Epidermal melanocyte (primary cell): Measurements from ENCODE around the gene DENND6B.

Source experiments
- DNase-seq: peaks from one replicate; pipeline ENCODE4 v3.0.0; 2011; ENCODE audit warnings: low spot score; ENCODE audit not compliant: insufficient read length

Gene DENND6B

DNA sequence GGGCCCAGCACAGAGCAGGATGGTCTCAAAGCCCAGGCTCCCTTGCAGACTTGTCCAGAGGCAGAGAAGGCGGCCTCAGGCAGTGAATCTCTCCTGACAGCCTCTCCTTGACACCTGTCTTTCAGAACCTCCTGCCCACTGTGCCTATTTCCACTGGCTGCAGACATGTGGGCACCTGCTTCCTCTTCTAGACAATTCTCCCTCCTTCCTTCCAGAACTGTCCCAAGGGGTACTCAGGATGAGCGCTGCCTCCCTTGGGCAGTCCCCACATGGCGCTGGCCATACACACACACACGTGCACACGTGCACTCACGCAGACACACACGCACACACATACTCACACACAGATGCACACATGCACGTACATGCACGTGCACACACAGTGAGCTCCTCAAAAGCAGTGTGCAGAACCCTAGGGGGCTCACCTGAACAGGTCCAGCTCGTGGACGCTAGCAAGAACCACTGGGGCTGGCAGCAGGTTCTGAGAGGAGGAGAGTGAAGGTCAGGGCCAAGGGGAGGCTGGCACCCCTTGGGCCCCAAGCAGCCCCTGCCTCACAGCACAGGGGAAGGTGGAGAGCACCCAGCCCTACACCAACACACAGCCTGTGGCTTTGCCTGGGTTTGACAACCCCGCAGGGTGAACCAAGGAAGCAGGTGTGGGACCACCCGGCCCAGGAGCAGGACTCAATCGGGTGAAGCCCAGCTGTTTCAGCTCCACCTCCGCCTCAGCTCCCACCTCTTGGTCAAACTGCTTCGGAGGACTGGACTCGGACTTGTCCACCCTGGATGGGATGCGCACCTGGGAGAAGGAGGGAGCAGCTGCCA lies 11.3 kb downstream of the DENND6B start:
- no peak for DNase-seq

DNA sequence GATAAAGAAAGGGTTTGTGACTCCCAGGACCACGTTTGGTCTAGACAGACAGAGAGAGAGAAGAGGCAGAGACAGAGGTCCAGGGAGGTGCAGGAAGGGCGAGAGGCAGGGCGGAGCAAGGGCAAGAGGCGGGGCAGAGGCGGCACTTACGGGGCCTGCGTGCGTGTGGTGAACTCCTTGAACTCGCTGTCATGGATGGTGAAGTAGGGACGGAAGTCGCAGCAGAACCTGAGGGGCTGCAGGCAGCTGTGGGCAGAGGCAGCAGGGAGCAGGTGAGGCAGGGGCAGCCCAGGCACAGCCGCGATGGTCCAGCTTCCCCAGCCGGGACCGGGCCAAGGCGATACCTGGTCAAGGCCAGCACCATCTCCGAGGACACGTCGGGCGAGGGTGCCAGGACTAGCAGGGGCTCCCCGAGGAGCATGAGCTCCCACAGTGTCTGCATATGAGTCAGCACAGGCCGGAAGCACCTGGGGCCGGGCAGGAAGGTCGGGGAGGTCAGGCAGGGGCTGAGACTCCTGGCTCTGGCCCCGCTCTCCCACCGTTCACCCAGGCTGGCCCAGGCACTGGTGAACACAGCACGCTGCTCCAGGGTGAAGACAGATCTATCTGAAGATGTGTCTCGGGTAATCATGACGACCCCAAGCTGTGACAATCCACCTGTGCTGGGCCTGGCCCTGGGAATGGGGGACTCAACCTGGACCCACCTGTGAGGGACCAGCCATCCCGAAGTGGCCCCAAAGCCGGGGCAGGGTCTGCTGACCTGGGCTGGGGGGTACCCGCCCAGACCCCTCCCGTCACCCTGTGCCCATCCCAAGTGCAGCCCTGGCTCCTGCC lies 12.1 kb downstream of the DENND6B start:
- no peak for DNase-seq

DNA sequence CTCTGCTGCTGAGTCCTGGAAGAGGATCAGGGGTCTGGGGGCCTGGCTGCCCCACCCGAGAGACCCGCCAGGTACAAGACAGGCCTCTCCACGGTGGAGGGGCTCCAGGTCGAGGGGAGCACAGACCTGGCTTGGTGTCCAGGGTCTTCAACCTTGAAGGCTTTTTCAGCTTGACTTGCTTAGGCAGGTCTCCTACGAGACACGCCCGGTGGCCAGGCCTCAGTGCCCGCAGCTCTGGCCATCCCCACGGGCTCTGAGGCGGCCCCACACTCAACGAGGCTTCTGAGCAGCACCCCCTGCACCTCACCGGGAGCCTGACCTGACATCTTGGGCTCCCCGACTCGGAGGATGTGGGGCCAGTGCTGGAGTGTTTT lies 12.7 kb downstream of the DENND6B start:
- no peak for DNase-seq

DNA sequence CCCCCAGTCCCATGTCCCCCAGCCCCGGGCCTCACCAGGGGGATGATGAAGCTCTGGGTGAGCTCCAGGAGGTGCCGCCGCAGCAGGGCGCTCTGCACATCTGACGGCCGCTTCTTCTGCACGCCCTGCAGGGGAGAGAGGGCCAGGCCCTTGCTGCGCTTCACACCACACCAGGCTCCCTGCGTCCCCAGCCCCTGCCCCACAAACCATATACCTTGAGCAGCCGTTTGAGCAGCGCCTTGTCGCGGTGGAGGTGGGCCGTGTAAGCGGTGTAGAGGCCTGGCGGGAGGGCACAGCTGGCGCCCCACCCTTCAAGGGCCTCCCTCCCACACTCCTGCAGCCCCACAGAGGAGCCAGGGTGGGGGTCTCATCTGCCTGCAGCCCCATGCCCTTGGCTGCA lies 13.2 kb downstream of the DENND6B start:
- no peak for DNase-seq

DNA sequence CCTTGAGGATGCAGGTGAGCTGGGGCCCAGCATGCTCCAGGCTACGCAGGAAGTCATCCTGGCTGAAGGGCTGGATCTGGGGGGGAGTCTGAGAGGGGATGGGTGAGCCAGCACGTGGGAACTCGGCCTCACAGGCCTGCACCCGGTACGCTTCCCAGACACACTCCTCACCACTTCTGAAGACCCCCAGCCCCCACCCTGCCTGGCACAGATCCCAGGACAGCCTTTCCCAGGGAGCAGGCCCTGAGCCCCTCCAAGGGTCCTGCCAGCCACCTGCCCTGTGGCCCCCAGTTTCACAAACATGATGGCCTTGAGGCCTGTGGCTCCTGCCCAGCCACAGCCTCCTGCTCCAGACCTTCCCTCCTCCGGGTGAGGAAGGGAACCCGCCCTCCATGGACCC lies 13.8 kb downstream of the DENND6B start:
- no peak for DNase-seq

DNA sequence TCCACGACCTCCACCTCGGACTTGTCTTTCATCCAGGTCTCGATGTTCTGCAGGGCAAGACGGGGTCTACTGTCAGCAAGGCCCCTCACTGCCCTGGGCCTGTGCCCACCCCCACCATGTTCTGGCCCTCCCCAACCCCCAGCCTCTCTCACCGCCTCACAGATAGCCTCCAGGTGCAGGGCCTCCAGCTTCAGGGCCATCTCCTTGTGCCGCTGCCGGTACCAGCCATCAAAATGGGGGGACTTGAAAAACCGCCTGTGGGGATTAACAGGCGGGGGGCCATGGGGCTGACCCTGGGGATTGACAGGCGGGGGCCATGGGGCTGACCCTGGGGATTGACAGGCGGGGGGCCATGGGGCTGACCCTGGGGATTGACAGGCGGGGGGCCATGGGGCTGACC lies 14.4 kb downstream of the DENND6B start:
- no peak for DNase-seq

DNA sequence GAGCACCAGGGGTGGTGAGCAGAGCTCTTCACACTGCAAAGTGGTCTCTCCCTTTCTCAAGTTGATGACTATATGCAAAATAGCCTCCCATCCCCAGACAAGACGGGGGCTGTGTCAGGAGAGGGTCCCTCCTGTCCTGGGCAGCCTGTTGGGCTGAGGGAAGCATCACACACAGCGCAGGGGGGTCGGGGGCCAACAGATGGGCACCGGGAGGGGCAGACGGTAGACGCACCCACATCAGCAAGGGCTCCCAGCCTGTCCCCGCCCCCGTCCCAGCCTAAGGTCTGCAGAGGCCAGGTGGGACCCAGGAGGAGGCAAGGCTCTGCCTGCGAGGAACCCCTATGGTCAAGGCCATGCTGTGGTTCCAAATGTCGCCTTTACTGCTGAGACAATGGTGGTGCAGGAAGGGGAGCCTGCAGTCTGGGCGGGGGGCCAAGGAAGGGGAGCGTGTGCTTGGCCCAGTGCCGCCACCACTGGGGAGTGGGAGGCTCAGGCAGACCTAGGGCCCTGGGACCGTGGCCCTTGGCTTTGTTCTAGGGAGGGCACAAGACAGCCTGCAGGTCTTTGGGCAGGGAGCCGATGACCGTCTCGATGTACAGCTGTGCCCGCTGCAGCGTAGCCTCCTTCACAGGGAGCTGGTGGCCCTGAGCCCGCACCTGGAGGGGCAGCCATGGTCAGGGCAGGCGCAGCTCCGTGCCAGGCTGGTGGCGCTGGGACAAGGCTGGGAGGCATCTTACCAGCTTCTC lies 15.0 kb downstream of the DENND6B start:
- no peak for DNase-seq

DNA sequence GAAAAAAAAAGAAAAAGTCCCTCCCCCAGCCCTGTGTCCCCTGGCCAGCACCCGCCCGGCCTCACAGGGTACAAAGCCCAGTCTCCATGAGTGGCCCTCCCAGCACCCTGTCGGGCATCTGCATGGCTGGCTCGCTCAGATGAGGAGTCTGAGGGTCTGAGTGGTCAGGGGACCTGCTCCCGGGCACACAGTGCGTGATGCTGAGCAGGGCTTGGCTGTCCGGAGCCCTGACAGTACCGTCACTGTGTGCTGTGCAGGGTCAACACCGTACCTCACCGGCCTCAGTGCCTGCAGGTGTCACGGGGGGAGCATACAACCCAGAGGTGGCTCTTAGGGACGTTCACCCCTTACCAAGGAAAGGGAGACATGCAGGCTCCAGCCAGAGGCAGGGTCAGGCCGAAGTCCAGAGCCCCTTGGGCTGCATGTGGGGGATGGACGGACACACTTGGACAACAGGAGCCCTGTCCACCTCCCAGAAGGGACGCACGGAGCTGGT lies 15.8 kb downstream of the DENND6B start:
- no peak for DNase-seq

DNA sequence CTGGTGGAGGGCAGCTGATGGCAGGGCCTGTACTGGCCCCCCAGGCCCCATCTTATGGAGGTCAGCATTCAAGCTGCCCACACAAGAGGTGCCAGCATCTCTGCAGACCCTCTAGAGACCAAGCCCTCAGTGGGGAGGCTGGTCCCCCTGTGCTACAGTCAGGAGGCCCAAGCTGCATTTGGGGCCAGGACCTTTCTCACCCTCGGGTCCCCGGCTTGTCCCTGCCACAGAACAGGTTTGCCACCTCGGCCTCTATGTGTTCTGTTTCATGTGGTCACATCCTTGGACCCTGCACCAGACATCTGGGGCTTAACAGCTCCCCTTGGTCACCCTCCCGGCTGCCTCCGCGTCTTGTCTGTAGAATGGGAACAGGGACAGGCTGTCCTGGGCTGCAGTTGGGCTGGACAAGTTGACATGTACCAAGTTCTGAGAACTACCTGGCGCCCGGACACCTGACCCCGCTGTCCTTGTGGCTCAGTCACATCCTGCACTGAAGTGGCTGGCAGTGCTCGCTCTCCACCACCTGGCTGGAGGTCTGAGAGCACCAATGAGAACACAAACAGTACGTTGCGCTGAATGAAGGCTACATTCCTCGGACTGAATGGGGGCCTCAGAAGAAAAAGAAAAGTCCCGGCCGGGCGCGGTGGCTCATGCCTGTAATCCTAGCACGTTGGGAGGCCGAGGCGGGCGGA lies 16.6 kb downstream of the DENND6B start:
- no peak for DNase-seq

DNA sequence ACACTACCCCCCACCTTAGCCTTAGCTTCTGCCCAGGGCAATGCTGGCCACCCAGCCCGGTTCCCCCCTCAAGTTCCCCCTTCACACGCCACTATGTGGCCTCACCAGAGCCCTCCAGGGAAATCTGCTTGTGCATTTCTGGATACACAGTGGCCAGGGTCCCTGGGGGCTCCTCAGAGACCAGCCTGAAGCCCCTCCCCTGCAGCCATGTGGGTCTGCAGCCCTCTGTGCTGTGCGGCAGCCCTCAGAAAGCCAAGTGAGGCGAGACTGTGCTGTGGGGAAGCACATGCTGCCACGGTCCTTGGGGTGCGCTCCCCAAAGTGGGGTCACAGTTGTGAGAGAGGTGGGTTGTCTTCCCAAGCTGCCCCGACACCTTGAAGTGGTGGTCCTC lies 17.2 kb downstream of the DENND6B start:
- no peak for DNase-seq

DNA sequence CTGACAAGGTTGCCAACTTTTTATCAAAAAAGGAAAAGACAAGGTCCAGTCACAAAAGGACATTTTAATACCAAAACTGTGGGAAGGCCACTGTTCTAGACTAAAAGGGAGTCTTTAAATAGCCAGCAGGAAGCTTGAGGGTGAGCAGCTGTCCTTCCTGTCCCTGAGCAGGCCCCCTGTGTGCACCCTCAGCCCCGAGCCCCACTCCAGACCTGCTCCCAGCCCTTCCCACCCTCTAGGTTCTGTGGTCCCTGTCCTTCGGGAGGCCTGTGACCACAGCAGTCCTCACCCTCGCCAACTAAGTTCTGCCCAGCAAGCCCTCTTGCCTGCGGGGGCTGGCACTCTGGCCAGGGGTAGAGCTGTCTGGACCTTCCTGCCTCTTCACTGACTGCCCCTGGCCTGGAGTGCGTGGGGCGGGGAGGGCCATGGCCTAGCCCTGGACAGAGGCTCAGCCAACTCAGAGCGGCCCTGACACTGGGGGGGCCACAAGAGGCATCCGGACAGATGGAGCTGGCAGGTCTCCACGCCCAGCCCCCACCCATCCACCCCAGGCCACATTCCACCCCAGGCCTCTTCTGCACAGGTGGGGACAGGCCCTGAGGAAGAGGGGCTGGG lies 17.7 kb downstream of the DENND6B start:
- DNase-seq, result no peak

DNA sequence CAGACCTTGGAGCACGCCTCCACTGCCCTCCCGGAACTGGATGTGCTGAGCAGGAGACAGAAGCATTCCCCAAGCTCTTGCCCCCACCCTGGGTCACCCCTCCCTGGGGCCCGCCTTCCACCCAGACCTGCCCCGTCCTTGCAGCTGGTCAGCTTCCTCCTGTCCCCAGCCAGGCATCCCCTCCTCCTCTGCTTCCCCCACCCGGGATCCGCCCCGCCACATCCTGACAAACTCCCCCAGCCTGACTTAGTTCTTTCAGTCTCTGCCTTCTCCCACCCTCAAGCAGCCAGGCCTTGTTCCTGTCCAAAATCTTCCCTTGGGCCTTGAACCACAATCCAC lies 18.2 kb downstream of the DENND6B start:
- no peak for DNase-seq

DNA sequence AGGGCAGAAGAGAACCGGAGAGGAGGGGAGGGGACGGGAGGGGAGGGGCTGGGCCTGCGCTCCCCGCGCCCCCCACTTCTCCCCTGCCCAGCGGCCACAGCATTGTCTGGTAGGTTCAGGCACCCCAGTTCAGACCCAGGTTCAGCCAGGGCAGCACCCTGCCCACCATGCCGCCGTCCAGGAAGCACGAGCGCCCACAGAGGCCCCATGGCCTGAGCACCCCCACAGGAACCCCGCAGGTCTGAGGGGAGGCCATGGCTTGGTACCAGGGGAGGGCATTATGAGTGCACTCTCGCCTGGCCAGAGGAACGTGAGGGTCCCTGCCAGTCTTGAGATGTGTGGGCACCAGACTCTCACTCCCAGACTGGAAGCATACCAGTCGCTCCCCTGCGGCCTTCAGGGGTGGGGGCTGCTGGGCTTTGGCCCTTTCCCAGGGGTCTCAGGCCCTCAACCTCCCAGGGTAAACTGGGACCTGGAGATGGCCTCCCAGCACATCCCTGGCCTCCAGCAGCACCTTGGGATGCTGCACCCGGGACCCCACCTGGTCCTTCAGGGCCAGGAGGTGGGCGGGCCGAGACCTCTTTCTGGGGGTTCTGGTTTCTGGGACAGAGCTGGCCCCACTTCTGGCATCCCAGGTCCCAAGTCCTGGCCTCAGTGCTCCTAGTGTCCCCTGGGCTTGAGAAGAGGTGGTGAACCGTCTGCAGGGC lies 18.8 kb downstream of the DENND6B start:
- no peak for DNase-seq

DNA sequence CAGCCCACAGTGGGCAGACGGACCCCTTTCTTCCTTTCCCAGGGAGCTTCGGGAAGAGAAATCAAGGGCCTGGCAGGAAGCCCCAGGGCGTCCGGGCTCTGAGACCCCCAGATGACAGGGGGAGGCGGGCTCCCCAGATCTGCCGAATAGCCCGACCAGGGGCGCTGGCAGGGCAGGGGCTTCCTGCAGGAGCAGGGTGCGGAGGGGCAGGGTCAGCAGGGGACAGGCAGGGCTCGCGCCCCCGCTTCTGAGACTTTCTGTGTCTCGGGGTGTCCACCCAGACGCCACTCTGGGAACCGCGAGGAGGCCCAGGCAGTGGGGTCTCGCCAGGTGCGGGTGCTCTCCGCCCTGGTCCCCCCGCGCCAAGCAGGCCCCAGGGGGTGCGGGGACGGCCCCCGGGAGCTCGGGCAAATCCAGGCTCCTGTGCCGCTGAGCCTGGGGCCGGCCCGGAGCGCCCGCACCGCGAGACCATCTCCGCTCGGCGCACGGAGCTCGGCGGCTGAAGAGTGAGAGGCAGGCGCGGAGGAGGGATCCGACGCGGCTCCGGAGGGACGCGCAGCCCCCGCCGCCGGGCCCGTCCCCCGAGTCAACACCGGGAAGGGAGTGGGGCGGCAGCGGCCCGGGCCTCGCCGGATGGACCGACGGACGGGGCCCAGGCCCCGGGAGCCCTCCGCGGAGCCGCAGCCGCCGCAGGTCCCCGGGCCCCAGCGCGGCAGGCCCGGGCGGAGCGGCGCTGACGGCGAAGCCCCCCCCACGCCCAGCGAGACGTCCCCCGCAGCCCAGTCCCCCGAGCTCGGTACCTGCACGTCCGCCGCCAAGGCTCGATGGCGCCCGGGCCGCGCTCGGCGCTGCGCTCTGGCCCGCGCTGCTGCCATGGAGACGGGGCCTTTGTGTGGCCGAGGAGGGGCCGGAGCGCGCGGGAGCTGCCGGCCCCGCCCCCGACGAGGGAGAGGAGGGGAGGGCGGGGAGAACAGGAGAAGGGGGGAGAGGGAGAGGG lies 19.8 kb downstream of the DENND6B start, which contains the start of gene PLXNB2:
Gene PLXNB2, minus strand, starts transcription at position 894 of the 997 bp plus-strand sequence. CDS start 17,062 bp downstream, outside the sequence.
- peak; percentile 85 for DNase-seq

DNA sequence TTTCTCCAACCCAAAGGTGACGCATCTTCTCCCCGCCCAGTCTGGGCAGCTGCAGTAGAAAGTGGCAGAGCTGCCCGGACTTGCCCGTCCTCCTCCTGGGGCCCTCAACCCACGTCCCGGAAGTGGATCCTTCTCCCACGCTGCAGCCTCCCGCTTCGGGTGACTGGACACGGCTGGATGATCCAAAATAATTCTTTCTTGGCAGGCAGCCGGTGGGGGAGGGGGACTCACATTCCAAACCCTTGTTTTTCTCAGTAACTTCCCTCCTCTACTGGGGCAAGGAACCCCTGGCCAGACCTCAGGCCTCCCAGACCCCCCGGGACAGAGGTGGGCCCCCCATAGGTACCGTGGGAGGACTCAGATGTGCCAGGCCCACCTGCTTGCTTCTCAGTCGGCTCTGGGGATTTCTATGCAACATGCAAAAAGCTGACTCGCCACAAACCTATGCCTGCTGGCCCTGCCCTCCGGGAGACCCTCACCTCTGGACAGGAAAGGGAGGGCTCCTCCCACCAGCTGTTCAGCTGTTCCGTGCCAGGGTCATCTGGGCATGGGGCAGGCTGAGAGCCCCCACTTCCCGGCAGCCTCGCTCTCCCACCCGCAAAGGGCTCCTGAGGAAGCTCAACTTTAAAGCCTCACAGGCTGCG lies 20.8 kb downstream of the DENND6B start:
- peak; percentile 99 for DNase-seq

DNA sequence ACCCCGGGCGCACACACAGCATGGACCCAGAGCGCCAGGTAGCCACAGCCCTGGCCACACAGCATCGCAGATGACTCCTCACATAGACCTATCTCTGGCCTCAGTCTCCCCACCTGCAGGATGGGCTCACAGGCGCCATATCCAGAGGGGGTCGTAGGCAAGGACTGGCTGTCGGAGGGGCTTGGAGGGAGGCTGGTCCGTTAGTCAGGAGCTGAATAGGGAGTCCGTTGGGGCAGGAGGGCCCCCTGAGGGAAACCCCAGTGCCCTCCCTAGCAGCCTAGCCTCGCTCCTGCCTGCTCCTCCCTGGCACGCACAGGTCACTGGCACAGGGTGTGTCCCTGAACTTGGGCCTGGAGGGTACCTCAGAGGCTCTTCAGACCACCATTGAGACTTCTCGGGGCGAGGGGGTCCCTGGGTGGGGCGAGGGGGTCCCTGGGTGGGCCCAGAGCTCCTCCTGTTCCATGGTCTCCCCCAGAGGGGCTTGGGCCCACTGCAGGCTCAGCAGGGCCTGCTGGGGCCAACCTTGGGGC lies 21.4 kb downstream of the DENND6B start:
- no peak for DNase-seq

DNA sequence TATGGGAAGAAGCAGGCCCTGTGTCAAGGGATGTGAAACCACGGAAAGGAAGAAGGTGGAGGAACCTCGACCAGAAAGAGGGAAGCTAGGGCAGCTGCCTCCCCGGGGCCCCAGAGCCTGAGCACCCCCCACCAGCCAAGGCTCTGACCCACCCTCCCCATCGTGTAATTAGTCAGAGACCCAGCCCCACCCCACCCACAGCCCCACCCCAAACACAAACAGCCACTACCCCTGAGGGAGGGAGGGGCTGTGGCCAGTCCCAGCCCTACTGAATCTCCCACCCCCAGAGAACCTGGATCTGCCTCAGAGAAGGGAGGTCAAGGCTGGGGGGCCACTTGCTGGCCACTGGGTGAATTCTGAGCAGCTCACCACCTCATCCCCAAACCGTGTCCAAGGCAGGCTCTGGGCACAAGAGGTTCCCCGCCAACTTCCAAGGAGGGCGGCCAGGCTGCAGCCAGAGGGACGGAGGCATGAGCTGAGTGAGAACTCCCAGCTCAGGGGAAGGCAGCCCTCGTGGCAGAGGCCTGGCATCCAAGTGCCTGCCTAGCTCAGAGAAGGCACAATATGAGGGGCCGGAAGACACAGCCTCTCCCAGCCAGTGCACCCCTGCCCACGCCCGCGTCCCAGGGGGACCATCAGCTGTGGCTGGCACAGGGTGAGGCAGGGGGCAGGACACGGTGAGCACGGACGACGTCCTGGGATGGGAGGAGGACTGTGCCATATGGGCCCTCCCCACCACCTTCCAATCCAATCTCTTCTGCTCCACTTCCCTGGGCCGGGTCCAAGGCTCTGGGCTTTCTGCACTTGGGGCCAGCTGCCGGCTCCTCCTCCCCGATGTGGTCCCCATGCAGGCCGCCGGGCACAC lies 22.1 kb downstream of the DENND6B start:
- no peak for DNase-seq
